GM12878 (cell line): ENCODE measurements around the gene TP53BP1. TPM values are rescaled to one million over a fixed set of nuclear protein-coding genes. Genes with fewer than 3 reads are reported as not detected.

Source experiments
- ATAC-seq: fragments of 200-7000 bp; cut with Tn5 transposase; 3 replicates; pipeline ENCODE4 v1.9.1; 2020; ENCODE audit warnings: mild to moderate bottlenecking, moderate library complexity
- BruUV-seq: library from RNA; stranded (reverse); fragments of 400-500 nt; replicated peaks from 2 replicates; lab custom pipeline; 2021; lab: Mats Ljungman, UMichigan
- CTCF ChIA-PET: fragments of 300-600 bp; sonication (Branson Sonifier 250); formaldehyde crosslinking; extraction: SDS; loops from one replicate; lab custom pipeline; 2021; ENCODE audit warnings: inconsistent platforms; lab: Yijun Ruan, JAX
- POLR2A ChIA-PET: fragments of 350-600 bp; formaldehyde crosslinking; extraction: SDS; loops from one replicate; lab custom pipeline; 2021; ENCODE audit warnings: inconsistent platforms; lab: Charles Lee
- RAD21 ChIA-PET: fragments of 300-600 bp; sonication (Branson Sonifier 250); formaldehyde crosslinking; loops from one replicate; lab custom pipeline; 2023; ENCODE audit warnings: antibody characterized with exemption; ENCODE audit not compliant: unreplicated experiment; lab: Charles Lee
- SMC1A ChIA-PET: fragments of 300-600 bp; sonication (Branson Sonifier 250); formaldehyde crosslinking; loops from one replicate; lab custom pipeline; 2023; ENCODE audit not compliant: unreplicated experiment, uncharacterized antibody; lab: Charles Lee
- DNase-seq: peaks from one replicate; pipeline ENCODE4 v3.0.0-alpha.2; 2011; ENCODE audit warnings: low read depth, low spot score
- FAIRE-seq: peaks from 3 replicates; lab custom pipeline; 2011; peaks lifted over from hg19 to GRCh38; lab: Jason Lieb, UNC
- H2AFZ ChIP-seq: 2 replicates; pipeline ENCODE4 v1.6.0; 2011; ENCODE audit warnings: low read depth, low read length, control low read depth; ENCODE audit not compliant: control insufficient read depth
- H3K27ac ChIP-seq: 2 replicates; pipeline ENCODE4 v1.5.1; 2011; ENCODE audit warnings: control low read depth; ENCODE audit not compliant: control insufficient read depth, insufficient read depth
- H3K27me3 ChIP-seq, 2 experiments: replicated peaks in 1 of 2; 2 replicates each; pipeline versions ENCODE4 v1.6.0 to v1.6.1; 2011; ENCODE audit warnings: low read length in 1 of 2; ENCODE audit not compliant: control insufficient read depth in 2 of 2, insufficient read depth in 2 of 2
- H3K36me3 ChIP-seq, 2 experiments: 2 replicates each; pipeline ENCODE4 v1.5.1; 2011; ENCODE audit warnings: low read length in 1 of 2; ENCODE audit not compliant: control insufficient read depth in 2 of 2, insufficient read depth in 2 of 2
- H3K4me1 ChIP-seq: 2 replicates; pipeline ENCODE4 v1.6.1; 2011; ENCODE audit warnings: mild to moderate bottlenecking, low read length, moderate library complexity, mixed read lengths; ENCODE audit not compliant: control insufficient read depth, insufficient read depth
- H3K4me2 ChIP-seq: 2 replicates; pipeline ENCODE4 v1.6.0; 2011; ENCODE audit warnings: control low read depth; ENCODE audit not compliant: control insufficient read depth, insufficient read depth
- H3K4me3 ChIP-seq: fragments of 200-600 bp; sonication (generic); 2 replicates; pipeline ENCODE4 v1.5.1; 2016
- H3K79me2 ChIP-seq: 2 replicates; pipeline ENCODE4 v1.6.0; 2011; ENCODE audit warnings: low read length; ENCODE audit not compliant: control insufficient read depth, insufficient read depth
- H3K9ac ChIP-seq: 2 replicates; pipeline ENCODE4 v1.8.0; 2011; ENCODE audit warnings: low read length, control low read depth, mixed read lengths; ENCODE audit not compliant: control insufficient read depth, insufficient read depth
- H3K9me3 ChIP-seq: replicated peaks from 3 replicates; pipeline ENCODE4 v1.5.1; 2011; ENCODE audit warnings: mild to moderate bottlenecking, low read length; ENCODE audit not compliant: control insufficient read depth, insufficient read depth
- H4K20me1 ChIP-seq: 2 replicates; pipeline ENCODE4 v1.6.0; 2011; ENCODE audit not compliant: control insufficient read depth, insufficient read depth
- CHD4 ChIP-seq: fragments of 200-600 bp; sonication (generic); IDR thresholded peaks from 2 replicates; pipeline ENCODE4 v1.6.1; 2016; ENCODE audit warnings: mild to moderate bottlenecking
- CTCF ChIP-seq, 3 experiments: IDR thresholded peaks in 2 of 3; conservative IDR thresholded peaks in 1 of 3; 2 replicates each; pipeline ENCODE4 v1.5.1; 2011; ENCODE audit warnings: low read depth in 3 of 3, low read length in 3 of 3, mild to moderate bottlenecking in 3 of 3, control low read depth in 2 of 3, moderate library complexity in 2 of 3, inconsistent platforms in 1 of 3, mixed read lengths in 1 of 3; ENCODE audit not compliant: control insufficient read depth in 2 of 3, insufficient read depth in 1 of 3; ENCODE audit errors: extremely low read depth in 1 of 3
- FOS ChIP-seq: IDR thresholded peaks from 3 replicates; pipeline ENCODE4 v1.6.1; 2011; ENCODE audit warnings: borderline replicate concordance; ENCODE audit not compliant: insufficient read length; ENCODE audit errors: extremely low read depth
- JUND ChIP-seq: IDR thresholded peaks from 2 replicates; pipeline ENCODE4 v1.6.1; 2012; ENCODE audit warnings: low read depth, mild to moderate bottlenecking, low read length, improper control_type of control experiment, moderate library complexity
- KAT2A ChIP-seq: conservative IDR thresholded peaks from 2 replicates; pipeline ENCODE4 v1.6.1; 2011; ENCODE audit warnings: low read depth, low read length; ENCODE audit not compliant: control insufficient read depth
- MLLT1 ChIP-seq: fragments of 450-650 bp; IDR thresholded peaks from 2 replicates; pipeline ENCODE4 v1.6.1; 2016; ENCODE audit warnings: mild to moderate bottlenecking
- MTA3 ChIP-seq: IDR thresholded peaks from 2 replicates; pipeline ENCODE4 v1.6.1; 2012; ENCODE audit warnings: low read length, inconsistent platforms, borderline replicate concordance
- MXI1 ChIP-seq: fragments of 150-350 bp; IDR thresholded peaks from 2 replicates; pipeline ENCODE4 v1.6.1; 2011; ENCODE audit warnings: low read depth, mild to moderate bottlenecking, inconsistent platforms, low read length, improper control_type of control experiment
- MYB ChIP-seq: fragments of 150-350 bp; IDR thresholded peaks from 2 replicates; pipeline ENCODE4 v1.6.1; 2014; ENCODE audit warnings: mild to moderate bottlenecking, low read depth, low read length, borderline replicate concordance
- MYC ChIP-seq: IDR thresholded peaks from 2 replicates; pipeline ENCODE4 v1.6.1; 2011; ENCODE audit warnings: mild to moderate bottlenecking, low read length, moderate library complexity, inconsistent platforms; ENCODE audit not compliant: insufficient read depth, insufficient replicate concordance, insufficient read length, severe bottlenecking
- PAX8 ChIP-seq: fragments of 450-650 bp; IDR thresholded peaks from 2 replicates; pipeline ENCODE4 v1.6.1; 2017; ENCODE audit warnings: mild to moderate bottlenecking, moderate library complexity
- POLR2AphosphoS5 ChIP-seq: IDR thresholded peaks from 2 replicates; pipeline ENCODE4 v1.6.1; 2011; ENCODE audit warnings: mild to moderate bottlenecking, low read length, inconsistent platforms
- RCOR1 ChIP-seq: conservative IDR thresholded peaks from 2 replicates; pipeline ENCODE4 v1.6.1; 2012; ENCODE audit warnings: low read depth, low read length, improper control_type of control experiment
- SMC3 ChIP-seq: IDR thresholded peaks from 2 replicates; pipeline ENCODE4 v1.6.1; 2011; ENCODE audit warnings: low read length, improper control_type of control experiment, borderline replicate concordance
- STAT1 ChIP-seq: fragments of 450-650 bp; conservative IDR thresholded peaks from 2 replicates; pipeline ENCODE4 v1.6.1; 2014; ENCODE audit warnings: antibody characterized with exemption, mild to moderate bottlenecking
- TCF3 ChIP-seq: IDR thresholded peaks from 2 replicates; pipeline ENCODE4 v1.6.1; 2012; ENCODE audit warnings: low read depth, mild to moderate bottlenecking, low read length, borderline replicate concordance; ENCODE audit not compliant: insufficient read depth
- TCF7 ChIP-seq: IDR thresholded peaks from 2 replicates; pipeline ENCODE4 v1.6.1; 2014; ENCODE audit warnings: antibody characterized with exemption, borderline replicate concordance
- ZNF207 ChIP-seq: fragments of 450-650 bp; IDR thresholded peaks from 2 replicates; pipeline ENCODE4 v1.6.1; 2014; ENCODE audit warnings: antibody characterized with exemption, mild to moderate bottlenecking, borderline replicate concordance
- WGBS: methylation state at CpG from one replicate; pipeline ENCODE4 v1.1.6; 2016; ENCODE audit warnings: low lambda C conversion rate; ENCODE audit not compliant: insufficient replicate concordance, insufficient coverage; ENCODE audit errors: missing lambda C conversion rate; 5-methylcytosine and 5-hydroxymethylcytosine counted together
- in situ Hi-C: fragments of 300-500 bp; cut with MboI; formaldehyde crosslinking; loops from 9 replicates; pipeline ENCODE4 v1.14.3; 2018; ENCODE audit warnings: mixed read lengths
- intact Hi-C: fragments of 100-400 bp; cut with micrococcal nuclease; formaldehyde crosslinking; loops from one replicate; pipeline ENCODE4 v1.14.2; 2022; ENCODE audit not compliant: unreplicated experiment
- polyA plus RNA-seq, 11 experiments: library from polyadenylated mRNA; depleted of rRNA in 4 of 11; unstranded in 6 of 11; stranded (reverse) in 5 of 11; fragments of >200 nt; fragmentation: Nextera tagmentation in 4 of 11; fragmentation: Illumina TruSeq in 1 of 11; extraction: Ambion mirVana in 4 of 11; extraction: Trizol in 1 of 11; gene quantifications; 1 replicate in 1 of 11; 2 replicates in 10 of 11; pipeline versions ENCODE4 v1.2.1 to v1.2.3, GENCODE V29; 2011 to 2016; ENCODE audit warnings: inconsistent platforms in 2 of 11, missing spikeins in 2 of 11, low read depth in 1 of 11
- total RNA-seq, 4 experiments: library from RNA; depleted of rRNA in 3 of 4; stranded (reverse); fragments of >200 nt in 3 of 4; fragmentation: Illumina TruSeq in 1 of 4; extraction: Trizol in 1 of 4; gene quantifications; 2 replicates each; pipeline versions ENCODE4 v1.2.1 to v1.2.3, GENCODE V29; 2013 to 2021

The TP53BP1 gene
- total and polyA plus RNA-seq, 10 of the 15 experiments (the other 5 are each of a cell fraction or from before 2014, with no cell fraction given) = 6.2 to 50.2 (median 19.3) TPM

- ChIA-PET SMC1A (interaction anchor here (1.3 kb wide), 1 partner anchor 32 kb away, joined by 3 read pairs; no protein-coding TSS in a partner anchor), CTCF (interaction anchor here (1.0 to 4.6 kb wide), 3 partner anchors 14 to 153 kb away, joined by 3 to 57 read pairs (median 5); no protein-coding TSS in a partner anchor)
- in situ Hi-C loops = no loop called here
These were observed 114.4 kb downstream of the TP53BP1 start for GRCh38 chr15:43378601-43379000.

GRCh38 chr15:43376017-43376705 lies 116.8 kb downstream of the TP53BP1 start:
- H3K79me2 ChIP-seq = peaks cover 18% of the 10 kb centered on the region
- intact Hi-C loops (no loop called here), in situ Hi-C loops (no loop called here)
- WGBS = 66% methylated on average over 13 of the region's 13 CpGs
- no peak overlapping the region for H3K4me3 ChIP-seq
- no peaks in the 10 kb centered on the region for H3K27me3 ChIP-seq
- DNase-seq = peak; percentile 16
- H4K20me1 ChIP-seq = no peaks in the 10 kb centered on the region
- H3K9ac ChIP-seq = no peak overlapping the region
- H3K4me2 ChIP-seq = no peak overlapping the region
- ChIA-PET CTCF (interaction anchor here (0.7 to 7.1 kb wide), 28 partner anchors 6 to 848 kb away, joined by 3 to 57 read pairs (median 4); no protein-coding TSS in a partner anchor), RAD21 (interaction anchor here (0.7 to 1.9 kb wide), 4 partner anchors 135 to 172 kb away, joined by 3 to 5 read pairs (median 4); no protein-coding TSS in a partner anchor), POLR2A (no interaction called here), SMC1A (interaction anchor here (0.6 to 1.7 kb wide), 4 partner anchors 12 to 139 kb away, joined by 3 to 5 read pairs (median 3); no protein-coding TSS in a partner anchor)
- H3K4me1 ChIP-seq = no peaks in the 10 kb centered on the region
- peak; percentile 82 for ATAC-seq
- H3K36me3 ChIP-seq = peaks cover 0 to 7% of the 10 kb centered on the region in 2 experiments; a peak in 2 of 4 replicates
- H2AFZ ChIP-seq = no peak overlapping the region
- no peak overlapping the region for H3K27ac ChIP-seq
- BruUV-seq = no TSS peak
- H3K9me3 ChIP-seq = no peaks in the 10 kb centered on the region
- peak; percentile 83 for FAIRE-seq
- peak; percentile 13; the same call in 1 of the 2 replicates for TF ChIP-seq SMC3
- TF ChIP-seq POLR2AphosphoS5 = no peak
- TF ChIP-seq MXI1 = 0 out of 2 replicates have a peak, but pooled peaks have one; percentile 20
- TF ChIP-seq CTCF (IDR thresholded peaks at IDR 0.05 in 2 of 3, conservative IDR thresholded peaks at IDR 0.05 in 1 of 3; ENCODE audit: control insufficient read depth in 2 of 3, extremely low read depth in 1 of 3, insufficient read depth in 1 of 3, low read depth in 3 of 3, low read length in 3 of 3) = peak; percentile 63 to 85 (median 83)
- TF ChIP-seq TCF3 = no peak
- 0 out of 2 replicates have a peak, but pooled peaks have one; percentile 24 for TF ChIP-seq MLLT1

More at GRCh38 chr15:43378601-43379000, 114.4 kb downstream of the TP53BP1 start:
- H3K79me2 ChIP-seq = peaks cover 2% of the 10 kb centered on the region; the same call in 1 of the 2 replicates
- DNase-seq (no peak), FAIRE-seq (no peak), ATAC-seq (no peak)
- no peaks in the 10 kb centered on the region for H3K27me3 ChIP-seq
- H4K20me1 ChIP-seq = no peaks in the 10 kb centered on the region
- peaks cover 5 to 7% of the 10 kb centered on the region in 2 experiments for H3K36me3 ChIP-seq
- H2AFZ ChIP-seq = no peak overlapping the region
- ChIA-PET POLR2A (interaction anchor here (0.5 kb wide), 1 partner anchor 111 kb away, joined by 3 read pairs; no protein-coding TSS in a partner anchor), RAD21 (interaction anchor here (1.0 kb wide), 1 partner anchor 136 kb away, joined by 3 read pairs; no protein-coding TSS in a partner anchor)
- no peak overlapping the region for H3K27ac ChIP-seq
- H3K4me1 ChIP-seq = no peaks in the 10 kb centered on the region; the same call in 1 of the 2 replicates
- intact Hi-C loops = no loop called here
- no peak for TF ChIP-seq MYB
- no peak for TF ChIP-seq FOS
- no peak for TF ChIP-seq MTA3
- no peak for TF ChIP-seq ZNF207
- no peak for TF ChIP-seq KAT2A
- TF ChIP-seq CHD4 = no peak
- no peak for TF ChIP-seq RCOR1
- TF ChIP-seq JUND = no peak
- TF ChIP-seq MYC = no peak
- no peak for TF ChIP-seq STAT1
- no peak for TF ChIP-seq TCF7
- TF ChIP-seq PAX8 = no peak
- H3K9ac ChIP-seq = no peak overlapping the region
- H3K4me3 ChIP-seq = no peak overlapping the region
- no peaks in the 10 kb centered on the region for H3K9me3 ChIP-seq
- BruUV-seq = no TSS peak
- no peak overlapping the region for H3K4me2 ChIP-seq
